H9 (cell line): ENCODE measurements around the gene ISG20. TPM values are rescaled to one million over a fixed set of nuclear protein-coding genes. Genes with fewer than 3 reads are reported as not detected.

Experiments
- DNase-seq: peaks from one replicate; pipeline ENCODE4 v3.0.0-alpha.2; 2017
- H2AFZ ChIP-seq: one replicate; pipeline ENCODE4 v1.6.1; 2013; ENCODE audit warnings: mild to moderate bottlenecking, low read length, control low read depth, moderate library complexity
- H2AK5ac ChIP-seq: 2 replicates; pipeline ENCODE4 v1.6.1; 2013; ENCODE audit warnings: low read length, control low read depth, mixed read lengths; ENCODE audit not compliant: insufficient read length
- H2BK120ac ChIP-seq: one replicate; pipeline ENCODE4 v1.6.1; 2013; ENCODE audit warnings: low read depth, mild to moderate bottlenecking, low read length, control low read depth, inconsistent platforms; ENCODE audit not compliant: poor library complexity, severe bottlenecking
- H2BK12ac ChIP-seq: 2 replicates; pipeline ENCODE4 v1.6.1; 2013; ENCODE audit warnings: low read length, control low read depth, mixed read lengths, low read depth; ENCODE audit not compliant: insufficient read length
- H2BK15ac ChIP-seq: 2 replicates; pipeline ENCODE4 v1.6.1; 2013; ENCODE audit warnings: low read depth, low read length, control low read depth
- H2BK20ac ChIP-seq: one replicate; pipeline ENCODE4 v1.6.1; 2013; ENCODE audit warnings: low read depth, mild to moderate bottlenecking, low read length, control low read depth, inconsistent platforms; ENCODE audit not compliant: poor library complexity, severe bottlenecking
- H2BK5ac ChIP-seq: 2 replicates; pipeline ENCODE4 v1.6.1; 2013; ENCODE audit warnings: low read length, control low read depth, mixed read lengths; ENCODE audit not compliant: insufficient read length
- H3K14ac ChIP-seq: 2 replicates; pipeline ENCODE4 v1.6.1; 2013; ENCODE audit warnings: low read length, control low read depth; ENCODE audit not compliant: insufficient read depth
- H3K18ac ChIP-seq: 2 replicates; pipeline ENCODE4 v1.6.1; 2013; ENCODE audit warnings: low read depth, mild to moderate bottlenecking, mixed read lengths, low read length, control low read depth; ENCODE audit not compliant: insufficient read length
- H3K23ac ChIP-seq: 2 replicates; pipeline ENCODE4 v1.6.1; 2013; ENCODE audit warnings: low read length, control low read depth, mixed read lengths, low read depth; ENCODE audit not compliant: insufficient read length
- H3K23me2 ChIP-seq: 2 replicates; pipeline ENCODE4 v1.6.1; 2013; ENCODE audit warnings: low read depth, mild to moderate bottlenecking, mixed read lengths, low read length, control low read depth; ENCODE audit not compliant: insufficient read length, poor library complexity, severe bottlenecking
- H3K27ac ChIP-seq: 2 replicates; pipeline ENCODE4 v1.5.1; 2013; ENCODE audit warnings: low read length, control low read depth, mixed read lengths, low read depth; ENCODE audit not compliant: insufficient read length
- H3K27me3 ChIP-seq: 2 replicates; pipeline ENCODE4 v1.6.1; 2013; ENCODE audit warnings: low read length, control low read depth, inconsistent platforms; ENCODE audit not compliant: insufficient read depth
- H3K4ac ChIP-seq: 2 replicates; pipeline ENCODE4 v1.6.1; 2013; ENCODE audit warnings: low read depth, mild to moderate bottlenecking, control low read depth, inconsistent platforms, low read length, moderate library complexity
- H3K4me1 ChIP-seq: 2 replicates; pipeline ENCODE4 v1.6.1; 2013; ENCODE audit warnings: low read length, control low read depth, inconsistent platforms; ENCODE audit not compliant: insufficient read depth
- H3K4me2 ChIP-seq: 2 replicates; pipeline ENCODE4 v1.6.1; 2013; ENCODE audit warnings: low read length, control low read depth, mixed read lengths; ENCODE audit not compliant: insufficient read length, insufficient read depth
- H3K56ac ChIP-seq: 2 replicates; pipeline ENCODE4 v1.6.1; 2013; ENCODE audit warnings: low read depth, mild to moderate bottlenecking, mixed read lengths, low read length, control low read depth; ENCODE audit not compliant: insufficient read length
- H3K79me1 ChIP-seq: 2 replicates; pipeline ENCODE4 v1.6.1; 2013; ENCODE audit warnings: low read depth, mild to moderate bottlenecking, moderate library complexity, low read length, control low read depth, inconsistent platforms; ENCODE audit not compliant: insufficient read depth, poor library complexity, severe bottlenecking
- H3K79me2 ChIP-seq: 2 replicates; pipeline ENCODE4 v1.6.1; 2013; ENCODE audit warnings: low read length, control low read depth, inconsistent platforms; ENCODE audit not compliant: insufficient read depth
- H3K9ac ChIP-seq: 2 replicates; pipeline ENCODE4 v1.6.1; 2013; ENCODE audit warnings: low read length, control low read depth, mixed read lengths; ENCODE audit not compliant: insufficient read length; ENCODE audit errors: extremely low read depth
- H3K9me3 ChIP-seq: one replicate; pipeline ENCODE4 v1.6.1; 2013; ENCODE audit warnings: low read depth, low read length, inconsistent platforms; ENCODE audit not compliant: control insufficient read depth
- H3T11ph ChIP-seq: one replicate; pipeline ENCODE4 v1.6.1; 2013; ENCODE audit warnings: mild to moderate bottlenecking, low read length, control low read depth, inconsistent platforms
- H4K20me1 ChIP-seq: one replicate; pipeline ENCODE4 v1.6.1; 2013; ENCODE audit not compliant: control insufficient read depth, insufficient read length, insufficient read depth
- H4K5ac ChIP-seq: 2 replicates; pipeline ENCODE4 v1.6.1; 2013; ENCODE audit warnings: low read depth, mild to moderate bottlenecking, mixed read lengths, low read length, control low read depth; ENCODE audit not compliant: insufficient read length
- H4K8ac ChIP-seq: replicated peaks from 2 replicates; pipeline ENCODE4 v1.6.1; 2013; ENCODE audit warnings: low read length, control low read depth, mixed read lengths, low read depth; ENCODE audit not compliant: insufficient read length
- H4K91ac ChIP-seq: 2 replicates; pipeline ENCODE4 v1.6.1; 2013; ENCODE audit warnings: low read depth, mild to moderate bottlenecking, moderate library complexity, mixed read lengths, low read length, control low read depth; ENCODE audit not compliant: insufficient read length
- H3K27ac Mint-ChIP-seq, 3 experiments: 2 replicates in 2 of 3; 3 replicates in 1 of 3; pipeline ENCODE4 v1.8.0; 2020 to 2021; ENCODE audit warnings: mixed read lengths in 3 of 3, mild to moderate bottlenecking in 1 of 3, moderate library complexity in 1 of 3
- H3K27me3 Mint-ChIP-seq: 2 replicates; pipeline ENCODE4 v1.8.0; 2021; ENCODE audit warnings: low read depth, mild to moderate bottlenecking, moderate library complexity, mixed read lengths
- H3K36me3 Mint-ChIP-seq, 3 experiments: 2 replicates in 2 of 3; 3 replicates in 1 of 3; pipeline ENCODE4 v1.8.0; 2020 to 2021; ENCODE audit warnings: low read depth in 3 of 3, mixed read lengths in 3 of 3; ENCODE audit not compliant: insufficient read depth in 1 of 3
- H3K4me1 Mint-ChIP-seq, 2 experiments: 2 replicates each; pipeline ENCODE4 v1.8.0; 2020; ENCODE audit warnings: mixed read lengths in 2 of 2
- H3K4me3 Mint-ChIP-seq, 2 experiments: 2 replicates in 1 of 2; 3 replicates in 1 of 2; pipeline ENCODE4 v1.8.0; 2020 to 2021; ENCODE audit warnings: mild to moderate bottlenecking in 2 of 2, mixed read lengths in 2 of 2, moderate library complexity in 1 of 2
- H3K9me3 Mint-ChIP-seq, 2 experiments: 2 replicates in 1 of 2; 3 replicates in 1 of 2; pipeline ENCODE4 v1.8.0; 2020; ENCODE audit warnings: mild to moderate bottlenecking in 2 of 2, mixed read lengths in 2 of 2, moderate library complexity in 1 of 2
- WGBS: extraction: QIAGEN DNeasy Blood & Tissue Kit; methylation state at CpG from one replicate; pipeline ENCODE4 v1.1.7; 2013; ENCODE audit warnings: missing lambda C conversion rate, low lambda C conversion rate, mixed read lengths; ENCODE audit not compliant: insufficient read length; ENCODE audit errors: extremely low coverage; 5-methylcytosine and 5-hydroxymethylcytosine counted together
- total RNA-seq: library from RNA; stranded (reverse); gene quantifications from 2 replicates; pipeline ENCODE4 v1.2.1, GENCODE V29; 2021
- TF ChIP-seq, protein P1 (sequence below): fragments of 200-600 bp; sonication (generic); conservative IDR thresholded peaks from 3 replicates; pipeline ENCODE4 v1.8.0; 2021; ENCODE audit warnings: antibody characterized with exemption, mild to moderate bottlenecking

ISG20 gene
- total RNA-seq, 1 experiment from 2014 or later: 7.4 TPM

DNA sequence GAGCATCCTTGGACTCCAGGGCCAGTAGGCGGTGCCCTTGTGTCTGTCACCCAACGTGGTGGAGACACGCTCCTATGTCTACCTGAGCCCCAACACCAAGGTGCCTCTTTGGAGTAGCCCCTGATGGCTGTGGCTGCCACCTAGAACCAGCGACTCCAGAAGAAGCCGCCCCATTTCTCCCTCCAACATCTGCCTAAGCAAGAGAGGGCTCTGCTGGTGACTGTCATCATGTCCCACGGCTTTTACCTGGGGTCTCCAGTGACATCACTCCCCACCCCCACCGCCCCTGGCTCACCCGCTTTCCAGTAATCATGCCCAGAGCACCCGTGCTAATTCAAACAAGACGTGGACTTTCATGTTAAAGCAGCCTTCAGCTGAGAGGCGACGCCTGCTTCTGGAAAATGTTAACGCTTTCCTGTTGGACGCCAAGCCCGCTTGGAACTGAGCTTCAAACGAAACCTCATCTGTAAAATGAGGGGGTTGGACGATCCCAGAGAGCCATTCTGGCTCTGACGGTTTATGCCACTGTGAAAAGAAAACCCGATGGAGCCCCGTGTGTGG, 57.0 kb downstream of the ISG20 start:
- Mint-ChIP-seq H3K4me1 (no peaks in the 10 kb centered on the region), H3K36me3 (no peaks in the 10 kb centered on the region), H3K27me3 (peaks cover 49% of the 10 kb centered on the region), H3K27ac (no peak overlapping the region), H3K9me3 (no peaks in the 10 kb centered on the region), H3K4me3 (no peak overlapping the region)
- H2BK12ac ChIP-seq: no peak overlapping the region
- no peak overlapping the region for H3K56ac ChIP-seq
- no peak overlapping the region for H4K91ac ChIP-seq
- H2AK5ac ChIP-seq: no peak overlapping the region
- no peak overlapping the region for H2BK120ac ChIP-seq
- no peak overlapping the region for H4K8ac ChIP-seq
- no peak overlapping the region for H2BK20ac ChIP-seq
- H3K4me1 ChIP-seq: no peaks in the 10 kb centered on the region
- H2AFZ ChIP-seq: no peak overlapping the region
- DNase-seq: no peak
- H3K4ac ChIP-seq: no peak overlapping the region
- no peak overlapping the region for H3K14ac ChIP-seq
- no peaks in the 10 kb centered on the region for H3K27me3 ChIP-seq
- WGBS: no CpG with 5 or more reads among the region's 20 CpGs
- no peak overlapping the region for H3K23ac ChIP-seq
- no peak overlapping the region for H3K27ac ChIP-seq
- H2BK5ac ChIP-seq: no peak overlapping the region
- H3K18ac ChIP-seq: no peak overlapping the region
- H2BK15ac ChIP-seq: no peak overlapping the region
- H3K9ac ChIP-seq: no peak overlapping the region
- H4K5ac ChIP-seq: no peak overlapping the region
- no peaks in the 10 kb centered on the region for H4K20me1 ChIP-seq
- no peaks in the 10 kb centered on the region for H3K9me3 ChIP-seq
- no peaks in the 10 kb centered on the region for H3K79me1 ChIP-seq
- H3T11ph ChIP-seq: no peak overlapping the region
- H3K79me2 ChIP-seq: no peaks in the 10 kb centered on the region
- no peak overlapping the region for H3K4me2 ChIP-seq
- no peaks in the 10 kb centered on the region for H3K23me2 ChIP-seq
- TF ChIP-seq, protein P1, sequence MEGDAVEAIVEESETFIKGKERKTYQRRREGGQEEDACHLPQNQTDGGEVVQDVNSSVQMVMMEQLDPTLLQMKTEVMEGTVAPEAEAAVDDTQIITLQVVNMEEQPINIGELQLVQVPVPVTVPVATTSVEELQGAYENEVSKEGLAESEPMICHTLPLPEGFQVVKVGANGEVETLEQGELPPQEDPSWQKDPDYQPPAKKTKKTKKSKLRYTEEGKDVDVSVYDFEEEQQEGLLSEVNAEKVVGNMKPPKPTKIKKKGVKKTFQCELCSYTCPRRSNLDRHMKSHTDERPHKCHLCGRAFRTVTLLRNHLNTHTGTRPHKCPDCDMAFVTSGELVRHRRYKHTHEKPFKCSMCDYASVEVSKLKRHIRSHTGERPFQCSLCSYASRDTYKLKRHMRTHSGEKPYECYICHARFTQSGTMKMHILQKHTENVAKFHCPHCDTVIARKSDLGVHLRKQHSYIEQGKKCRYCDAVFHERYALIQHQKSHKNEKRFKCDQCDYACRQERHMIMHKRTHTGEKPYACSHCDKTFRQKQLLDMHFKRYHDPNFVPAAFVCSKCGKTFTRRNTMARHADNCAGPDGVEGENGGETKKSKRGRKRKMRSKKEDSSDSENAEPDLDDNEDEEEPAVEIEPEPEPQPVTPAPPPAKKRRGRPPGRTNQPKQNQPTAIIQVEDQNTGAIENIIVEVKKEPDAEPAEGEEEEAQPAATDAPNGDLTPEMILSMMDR: no peak
